C4-2B (cell line): Measurements from ENCODE around the gene NUP155.

Experiments
- CTCF ChIP-seq: fragments of 450-650 bp; conservative IDR thresholded peaks from 2 replicates; pipeline ENCODE4 v1.5.1; 2017; ENCODE audit warnings: mild to moderate bottlenecking
- ZFX ChIP-seq: fragments of 450-650 bp; IDR thresholded peaks from 2 replicates; pipeline ENCODE4 v1.6.1; 2017

GRCh38 chr5:37391591-37391990 is 20.7 kb upstream of the NUP155 start:
- TF ChIP-seq CTCF (no peak), ZFX (no peak)
